ENCODE results near the gene BLZF1.

DNA sequence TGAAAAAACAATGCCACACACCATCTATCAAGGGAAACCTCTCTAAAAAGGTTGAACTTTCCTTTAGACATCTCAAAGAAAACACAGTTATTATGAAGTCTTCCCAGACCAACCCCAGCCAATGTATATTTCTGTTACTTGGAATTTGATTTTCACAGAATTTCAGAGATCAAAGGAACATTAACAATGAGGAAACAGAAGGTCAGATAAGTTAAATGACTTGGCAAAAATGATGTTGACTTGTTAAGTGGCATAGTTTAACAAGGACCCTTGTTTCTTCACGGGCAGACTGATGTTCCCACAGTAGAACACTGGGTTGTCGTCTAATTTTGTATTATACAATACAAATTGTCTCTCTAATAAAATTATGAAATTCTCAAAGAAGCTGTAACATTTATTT, 29.4 kb upstream of the BLZF1 start:
- TF ChIP-seq, protein P1, sequence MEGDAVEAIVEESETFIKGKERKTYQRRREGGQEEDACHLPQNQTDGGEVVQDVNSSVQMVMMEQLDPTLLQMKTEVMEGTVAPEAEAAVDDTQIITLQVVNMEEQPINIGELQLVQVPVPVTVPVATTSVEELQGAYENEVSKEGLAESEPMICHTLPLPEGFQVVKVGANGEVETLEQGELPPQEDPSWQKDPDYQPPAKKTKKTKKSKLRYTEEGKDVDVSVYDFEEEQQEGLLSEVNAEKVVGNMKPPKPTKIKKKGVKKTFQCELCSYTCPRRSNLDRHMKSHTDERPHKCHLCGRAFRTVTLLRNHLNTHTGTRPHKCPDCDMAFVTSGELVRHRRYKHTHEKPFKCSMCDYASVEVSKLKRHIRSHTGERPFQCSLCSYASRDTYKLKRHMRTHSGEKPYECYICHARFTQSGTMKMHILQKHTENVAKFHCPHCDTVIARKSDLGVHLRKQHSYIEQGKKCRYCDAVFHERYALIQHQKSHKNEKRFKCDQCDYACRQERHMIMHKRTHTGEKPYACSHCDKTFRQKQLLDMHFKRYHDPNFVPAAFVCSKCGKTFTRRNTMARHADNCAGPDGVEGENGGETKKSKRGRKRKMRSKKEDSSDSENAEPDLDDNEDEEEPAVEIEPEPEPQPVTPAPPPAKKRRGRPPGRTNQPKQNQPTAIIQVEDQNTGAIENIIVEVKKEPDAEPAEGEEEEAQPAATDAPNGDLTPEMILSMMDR (IDR thresholded peaks at IDR 0.05), result no peak
- TF ChIP-seq POLR2A (IDR thresholded peaks at IDR 0.05; ENCODE audit: low read depth), result no peak

Measured in esophagus muscularis mucosa (tissue), 3 donors.